Measurements from ENCODE around the gene AKAP7. TPM values are rescaled to one million over a fixed set of nuclear protein-coding genes. Genes with fewer than 3 reads are reported as not detected.

The AKAP7 gene
- total RNA-seq, 1 donor from 2014 or later, result 15.5 TPM

- H3K9ac ChIP-seq, result no peak overlapping the region
- H2AFZ ChIP-seq (replicated peaks), result no peak overlapping the region
- H3F3A ChIP-seq (ENCODE audit: low read depth), result no peaks in the 10 kb centered on the region
- H3K4me2 ChIP-seq, result no peak overlapping the region
- H3K4me1 ChIP-seq, result no peaks in the 10 kb centered on the region
- no peaks in the 10 kb centered on the region for H3K36me3 Mint-ChIP-seq
- H3K79me2 ChIP-seq (ENCODE audit: low read depth), result no peaks in the 10 kb centered on the region
- no peak overlapping the region for H3K4me3 ChIP-seq
- no peaks in the 10 kb centered on the region for H3K27me3 Mint-ChIP-seq (ENCODE audit: insufficient read depth, low read depth)
- H3K4me1 Mint-ChIP-seq, result peaks cover under 1% of the 10 kb centered on the region
- no peaks in the 10 kb centered on the region for H3K36me3 ChIP-seq
- no peak overlapping the region for H3K27ac ChIP-seq
- DNase-seq (ENCODE audit: low spot score), result no peak
- H3K4me3 Mint-ChIP-seq, result no peak overlapping the region
- no peak for TF ChIP-seq CTCF (IDR thresholded peaks at IDR 0.05)
- no peak for TF ChIP-seq EZH2 (IDR thresholded peaks at IDR 0.05)
- TF ChIP-seq EZH2phosphoT487 (IDR thresholded peaks at IDR 0.05), result no peak
- no peaks in the 10 kb centered on the region for H3K9me3 ChIP-seq (ENCODE audit: low read depth)
- H3K27me3 ChIP-seq, result no peaks in the 10 kb centered on the region
- no peaks in the 10 kb centered on the region for H4K20me1 ChIP-seq (ENCODE audit: low read depth)
- H3K9me3 Mint-ChIP-seq, result no peaks in the 10 kb centered on the region
- H3K27ac Mint-ChIP-seq, result no peak overlapping the region
These were observed 10.8 kb upstream of the AKAP7 start for GRCh38 chr6:131124336-131125071.

DNA sequence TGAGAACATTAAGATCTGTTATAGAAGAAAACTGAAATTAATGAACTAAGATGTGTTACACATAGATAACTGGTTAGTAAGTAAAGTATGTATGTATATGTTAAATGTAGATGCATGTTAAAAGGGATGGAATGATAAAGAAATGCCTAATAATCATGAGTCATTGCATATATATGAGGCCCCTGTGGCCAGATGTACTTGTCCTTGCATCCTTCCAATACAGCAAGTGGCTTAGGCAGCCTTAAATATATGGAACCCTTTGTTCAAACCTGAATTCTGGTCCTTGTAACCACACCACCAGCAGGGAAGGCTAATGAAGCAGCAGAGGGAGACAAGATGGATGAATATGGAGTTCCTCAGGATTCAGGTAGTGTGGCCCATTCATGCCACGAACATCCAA is 9.8 kb upstream of the AKAP7 start:
- Mint-ChIP-seq H3K9me3 (no peaks in the 10 kb centered on the region), H3K27me3 (ENCODE audit: insufficient read depth, low read depth) (no peaks in the 10 kb centered on the region), H3K4me1 (peaks cover 5% of the 10 kb centered on the region), H3K4me3 (no peak overlapping the region), H3K27ac (no peak overlapping the region), H3K36me3 (no peaks in the 10 kb centered on the region)
- no peaks in the 10 kb centered on the region for H4K20me1 ChIP-seq (ENCODE audit: low read depth)
- no peak overlapping the region for H3K4me2 ChIP-seq
- H3F3A ChIP-seq (ENCODE audit: low read depth), result no peaks in the 10 kb centered on the region
- H3K36me3 ChIP-seq, result no peaks in the 10 kb centered on the region
- H3K4me3 ChIP-seq, result no peak overlapping the region
- H3K9ac ChIP-seq, result no peak overlapping the region
- H3K79me2 ChIP-seq (ENCODE audit: low read depth), result no peaks in the 10 kb centered on the region
- no peaks in the 10 kb centered on the region for H3K9me3 ChIP-seq (ENCODE audit: low read depth)
- DNase-seq (ENCODE audit: low spot score), result no peak
- no peaks in the 10 kb centered on the region for H3K27me3 ChIP-seq
- H2AFZ ChIP-seq (replicated peaks), result no peak overlapping the region
- H3K27ac ChIP-seq, result no peak overlapping the region
- TF ChIP-seq EZH2phosphoT487 (IDR thresholded peaks at IDR 0.05) (no peak), CTCF (IDR thresholded peaks at IDR 0.05) (no peak), EZH2 (IDR thresholded peaks at IDR 0.05) (no peak)
- no peaks in the 10 kb centered on the region for H3K4me1 ChIP-seq

DNA sequence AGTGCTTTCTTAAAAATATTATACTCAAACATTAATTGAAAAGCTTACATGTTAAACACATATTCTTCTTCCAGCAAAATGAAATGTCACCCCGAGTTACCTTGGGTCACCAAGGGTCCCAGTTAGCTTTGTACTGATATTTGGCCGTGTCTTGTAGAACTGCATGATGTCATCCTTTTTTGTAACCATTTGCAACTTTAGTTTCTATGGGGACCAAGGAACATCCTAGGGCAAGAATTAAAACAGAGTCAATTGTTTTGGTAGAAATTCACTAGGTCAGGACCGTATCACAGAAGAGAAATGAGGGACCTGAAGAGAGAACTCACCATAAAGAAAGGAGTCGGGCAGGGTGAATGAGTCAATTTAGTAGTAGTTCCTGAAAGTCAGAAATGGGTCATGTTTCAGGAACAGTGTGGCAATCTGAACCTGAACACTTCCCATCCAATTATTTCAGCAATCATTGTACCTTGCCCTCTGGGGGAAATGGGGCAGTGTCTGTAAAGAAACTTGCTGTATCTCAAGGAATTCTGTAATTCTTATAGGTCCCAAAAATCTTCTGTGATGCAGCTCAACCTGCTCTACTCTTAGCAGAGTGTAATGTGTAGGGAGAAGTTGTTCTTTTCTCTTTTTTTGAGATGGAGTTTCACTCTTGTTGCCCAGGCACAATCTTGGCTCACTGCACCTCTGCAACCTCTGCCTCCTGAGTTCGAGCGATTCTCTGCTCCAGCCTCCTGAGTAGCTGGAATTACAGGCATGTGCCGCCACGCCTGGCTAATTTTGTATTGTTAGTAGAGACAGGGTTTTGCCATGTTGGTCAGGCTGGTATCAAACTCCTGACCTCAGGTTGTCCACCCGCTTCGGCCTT is 5.3 kb upstream of the AKAP7 start:
- H3K36me3 Mint-ChIP-seq, result peaks cover 2% of the 10 kb centered on the region

More for the DNA sequence above, 5.3 kb upstream of the AKAP7 start:
- H3K4me2 ChIP-seq, result no peak overlapping the region
- no peak for TF ChIP-seq EZH2phosphoT487 (IDR thresholded peaks at IDR 0.05)
- no peak for TF ChIP-seq EZH2 (IDR thresholded peaks at IDR 0.05)
- TF ChIP-seq CTCF (IDR thresholded peaks at IDR 0.05), result no peak
- Mint-ChIP-seq H3K4me1 (peaks cover 18% of the 10 kb centered on the region), H3K27ac (no peak overlapping the region), H3K27me3 (ENCODE audit: insufficient read depth, low read depth) (peaks cover under 1% of the 10 kb centered on the region), H3K4me3 (no peak overlapping the region), H3K9me3 (peaks cover 4% of the 10 kb centered on the region)
- H3K4me3 ChIP-seq, result no peak overlapping the region
- no peaks in the 10 kb centered on the region for H3K79me2 ChIP-seq (ENCODE audit: low read depth)
- DNase-seq (ENCODE audit: low spot score), result no peak
- H3K4me1 ChIP-seq, result peaks cover 5% of the 10 kb centered on the region
- no peaks in the 10 kb centered on the region for H3K9me3 ChIP-seq (ENCODE audit: low read depth)
- H3K27me3 ChIP-seq, result peaks cover 6% of the 10 kb centered on the region
- no peaks in the 10 kb centered on the region for H3K36me3 ChIP-seq
- H3F3A ChIP-seq (ENCODE audit: low read depth), result peaks cover 6% of the 10 kb centered on the region
- no peak overlapping the region for H3K9ac ChIP-seq
- no peak overlapping the region for H2AFZ ChIP-seq (replicated peaks)
- no peaks in the 10 kb centered on the region for H4K20me1 ChIP-seq (ENCODE audit: low read depth)
- H3K27ac ChIP-seq, result no peak overlapping the region
